ENCODE results near the gene FAAP20.

FAAP20 gene

DNA sequence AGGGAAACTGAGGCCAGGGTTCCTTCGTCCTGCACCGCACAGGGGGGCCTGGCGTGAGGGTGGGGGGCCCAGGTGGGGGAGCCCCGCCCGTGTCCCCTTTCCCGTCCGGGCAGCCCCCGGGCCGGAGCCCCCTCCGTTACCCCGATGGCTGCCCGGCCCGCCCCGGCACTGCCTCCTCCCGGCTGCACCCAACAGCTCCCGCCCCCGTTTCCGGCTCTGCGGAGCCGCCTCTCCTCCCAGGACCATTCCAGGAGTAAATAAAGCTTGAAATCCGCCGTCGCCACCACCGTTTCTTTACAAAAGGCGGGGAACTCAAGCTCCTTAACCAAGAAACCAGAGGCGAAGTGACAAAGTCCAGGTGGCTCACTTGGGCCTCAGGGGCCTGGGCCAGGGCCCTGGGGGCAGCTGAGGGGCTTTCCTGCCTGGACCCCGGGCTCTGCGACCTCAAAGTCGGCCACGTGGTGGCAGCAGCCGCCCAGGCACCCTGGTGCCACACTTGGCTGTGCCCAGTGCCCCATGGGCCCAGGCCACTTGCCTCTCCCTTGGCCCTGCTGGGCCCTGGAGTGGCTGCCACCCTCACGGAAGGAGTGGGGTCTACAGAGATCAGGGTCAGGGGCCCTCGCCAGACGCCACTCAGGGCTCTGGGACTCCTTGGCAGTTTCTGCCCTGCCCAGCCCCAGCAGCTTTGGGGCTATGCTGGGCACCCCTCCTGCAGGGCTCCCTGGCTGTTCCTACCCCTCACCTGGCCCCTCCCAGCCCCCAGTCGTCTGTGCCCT, 514 bp upstream of the FAAP20 start:
- peak; percentile 82 to 86 for DNase-seq (ENCODE audit: low read depth in 2 of 2)

DNA sequence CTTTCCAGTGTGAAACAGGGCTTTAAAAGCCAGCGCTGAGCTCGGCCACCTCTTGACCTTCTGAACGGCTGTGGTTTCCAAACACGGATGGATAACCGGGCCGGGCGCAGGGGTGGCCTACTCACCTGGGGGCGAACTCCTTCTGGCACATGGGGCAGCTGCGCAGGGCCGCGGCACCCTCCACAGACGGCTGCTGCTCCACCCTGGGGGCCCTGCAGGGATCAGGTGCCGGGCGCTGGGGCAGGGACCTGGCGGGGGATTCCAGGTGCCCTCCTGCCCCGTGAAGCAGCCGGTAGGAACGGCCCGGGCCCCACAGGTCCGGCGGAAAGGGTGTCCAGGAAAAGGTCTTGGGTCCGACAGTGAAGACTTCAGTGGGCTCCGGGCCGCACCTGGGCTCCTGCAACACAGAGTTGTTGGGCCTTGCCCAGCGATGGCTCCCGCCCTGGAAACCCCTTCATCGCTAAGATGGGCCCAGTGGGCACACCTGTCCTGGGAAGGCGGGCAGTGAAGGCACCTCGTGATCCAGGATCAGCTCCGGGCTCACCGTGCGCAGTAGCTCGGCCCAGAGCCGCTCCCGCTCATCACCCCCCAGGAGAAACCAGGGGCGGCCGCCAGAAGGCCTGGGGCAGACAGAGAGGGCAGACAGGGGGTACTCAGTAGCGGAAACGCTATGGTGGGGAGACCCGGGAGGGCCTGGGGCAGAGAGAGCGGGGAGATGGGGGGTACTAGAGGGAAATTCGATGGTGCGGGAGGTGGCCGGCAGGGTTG, 874 bp downstream of the FAAP20 start:
- no peak for DNase-seq (ENCODE audit: low read depth in 2 of 2)

DNA sequence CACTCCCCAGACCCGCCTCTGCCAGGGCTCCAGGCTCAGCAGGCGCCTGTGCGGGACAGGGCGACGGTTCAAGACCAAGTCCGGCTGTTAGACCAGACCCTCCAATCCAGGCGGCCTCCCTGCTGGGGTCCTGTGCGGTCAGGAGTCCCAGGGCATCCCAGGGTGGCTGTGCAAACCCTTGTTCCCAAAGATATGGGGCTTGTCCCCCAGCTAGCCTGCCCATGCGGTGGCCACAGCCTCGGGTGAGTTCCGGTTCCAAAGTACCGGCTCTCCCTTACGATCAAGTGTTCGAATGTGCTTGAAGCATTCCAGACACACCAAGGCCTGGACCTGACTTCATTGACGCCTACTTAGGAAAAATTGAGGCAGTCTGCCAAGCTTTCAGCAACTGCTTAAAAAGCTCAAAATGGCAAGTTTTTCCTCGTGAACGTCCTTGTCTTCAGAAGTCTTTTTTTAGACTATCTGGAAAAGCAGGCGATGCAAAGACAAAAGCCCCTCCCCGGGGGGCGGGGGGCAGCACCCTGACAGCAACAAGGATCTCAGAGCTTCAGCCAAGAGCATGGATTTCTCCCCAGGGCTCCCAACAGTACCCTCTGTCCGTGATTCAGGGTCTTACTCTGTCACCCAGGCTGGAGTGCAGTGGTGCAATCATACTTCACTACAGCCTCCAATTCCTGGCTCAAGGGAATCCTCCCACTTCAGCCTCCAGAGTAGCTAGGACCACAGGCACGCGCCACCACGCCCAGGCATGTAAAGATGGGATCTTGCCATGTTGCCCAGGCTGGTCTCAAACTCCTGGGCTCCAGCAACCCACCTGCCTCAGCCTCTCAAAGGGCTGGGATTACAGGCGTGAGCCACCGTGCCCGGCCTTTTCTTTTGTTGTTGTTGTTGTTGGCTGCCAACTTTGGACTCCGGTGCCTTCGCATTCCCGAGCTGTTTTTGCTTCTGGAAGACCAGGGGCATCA, 2.3 kb downstream of the FAAP20 start:
- no peak for DNase-seq (ENCODE audit: low read depth in 2 of 2)

DNA sequence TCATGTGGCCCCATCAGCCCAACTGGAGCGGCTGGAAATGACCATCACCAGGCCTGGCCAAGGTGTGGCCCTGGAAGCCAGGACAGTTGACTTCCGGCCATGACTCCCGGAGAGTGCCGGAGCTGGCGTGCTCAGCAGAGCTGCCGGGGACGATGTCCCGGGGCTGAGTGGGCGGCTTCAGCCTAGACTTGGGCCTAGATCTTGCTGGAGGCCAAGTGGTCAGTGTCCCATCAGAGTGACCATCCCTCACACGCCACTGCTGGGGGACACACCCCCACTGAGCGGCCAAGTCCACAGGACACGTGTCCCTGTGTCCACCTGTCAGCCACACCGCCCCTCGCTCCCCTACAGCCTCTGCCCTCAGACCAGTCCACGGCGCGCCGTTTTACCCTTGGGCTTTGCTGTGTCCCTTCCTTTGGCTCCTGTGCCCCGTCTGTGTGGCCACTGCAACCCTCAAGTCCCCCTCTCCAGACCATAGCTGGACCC, 4.0 kb downstream of the FAAP20 start:
- DNase-seq (ENCODE audit: low read depth in 2 of 2): no peak

DNA sequence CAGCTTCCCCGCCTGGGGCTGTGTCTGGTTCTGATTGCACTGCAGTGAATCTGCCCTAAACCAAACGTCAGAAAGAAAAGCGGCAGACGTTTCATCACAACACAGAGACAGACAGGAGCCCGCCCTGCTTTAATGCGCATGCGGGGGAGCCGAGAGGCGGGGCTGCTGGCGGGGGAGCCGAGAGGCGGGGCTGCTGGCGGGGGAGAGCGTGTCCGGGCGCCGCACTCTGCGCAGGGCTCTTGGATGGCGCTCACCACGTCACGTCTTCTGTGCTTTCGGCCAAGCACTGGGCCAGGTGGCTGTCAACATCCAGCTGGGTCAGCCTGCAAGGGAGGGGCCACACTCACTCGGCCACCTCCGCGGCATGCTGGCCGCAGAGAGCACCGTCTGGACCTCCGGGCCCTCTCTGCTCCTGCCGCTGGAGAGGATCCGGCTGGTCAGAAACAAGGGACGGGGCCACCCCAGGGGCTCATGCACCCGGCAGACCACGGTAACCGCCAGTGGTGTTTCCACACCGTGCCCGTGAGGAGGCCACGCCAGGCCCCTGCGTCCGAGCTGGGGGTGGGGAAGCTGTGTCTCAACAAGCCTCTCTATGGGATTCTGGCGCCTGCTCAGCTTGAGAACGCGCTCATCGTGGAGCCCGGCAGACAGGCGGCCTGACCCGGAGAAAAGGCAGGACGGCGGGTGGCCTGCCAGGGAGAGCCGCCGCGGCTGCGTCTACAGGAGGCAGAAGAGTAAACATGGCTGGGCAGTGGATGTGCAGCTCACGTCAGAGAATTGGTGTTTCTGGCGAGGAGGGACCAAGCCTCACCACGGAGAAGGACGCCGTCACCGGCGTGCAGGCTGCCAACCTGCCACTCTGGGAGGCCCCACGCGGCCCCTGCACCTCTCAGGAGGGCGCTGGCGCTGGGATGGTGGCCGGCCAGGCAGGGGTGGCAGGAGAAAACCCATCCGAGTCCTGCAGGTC, 4.8 kb downstream of the FAAP20 start:
- DNase-seq (ENCODE audit: low read depth in 2 of 2): peak; percentile 83 to 87

DNA sequence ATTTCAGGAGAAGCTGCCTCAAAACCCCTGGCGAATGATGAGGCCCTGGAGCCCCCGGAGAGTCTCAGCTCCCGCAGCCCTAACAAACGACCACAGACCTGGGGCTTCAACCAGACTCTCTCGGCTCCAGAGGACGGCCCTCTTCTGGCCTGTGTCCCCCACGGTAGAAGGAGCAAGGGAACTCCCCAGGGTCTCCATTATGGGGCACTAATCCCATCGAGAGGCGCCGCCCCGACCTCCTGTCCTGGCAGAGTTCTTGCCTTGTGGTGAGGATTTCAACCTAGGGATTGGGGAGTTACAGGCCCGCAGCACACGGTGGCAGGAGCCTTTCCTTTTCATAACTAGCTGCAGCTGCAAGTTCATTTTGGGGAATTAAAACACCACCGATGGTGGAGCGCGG, 6.2 kb downstream of the FAAP20 start:
- no peak for DNase-seq (ENCODE audit: low read depth in 2 of 2)

DNA sequence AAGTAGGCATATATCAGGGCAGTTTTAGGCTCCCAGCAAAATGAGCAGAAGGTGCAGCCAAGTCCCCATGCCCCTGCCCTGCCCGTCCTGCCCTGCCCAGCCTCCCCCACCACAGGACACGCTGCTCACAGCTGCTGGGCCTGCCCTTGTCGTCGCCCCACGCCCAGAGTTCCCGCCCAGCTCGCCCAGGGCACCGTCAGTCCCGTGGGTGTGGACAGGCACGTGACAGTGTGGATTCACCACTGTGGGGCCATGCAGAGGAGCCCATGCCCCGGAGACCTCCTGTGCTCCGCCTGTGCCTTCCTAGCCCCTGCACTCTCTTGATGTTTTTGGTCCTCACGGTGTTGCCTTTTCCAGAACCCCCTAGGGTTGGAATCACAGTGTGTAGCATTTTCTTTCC, 7.0 kb downstream of the FAAP20 start:
- no peak for DNase-seq (ENCODE audit: low read depth in 2 of 2)

DNA sequence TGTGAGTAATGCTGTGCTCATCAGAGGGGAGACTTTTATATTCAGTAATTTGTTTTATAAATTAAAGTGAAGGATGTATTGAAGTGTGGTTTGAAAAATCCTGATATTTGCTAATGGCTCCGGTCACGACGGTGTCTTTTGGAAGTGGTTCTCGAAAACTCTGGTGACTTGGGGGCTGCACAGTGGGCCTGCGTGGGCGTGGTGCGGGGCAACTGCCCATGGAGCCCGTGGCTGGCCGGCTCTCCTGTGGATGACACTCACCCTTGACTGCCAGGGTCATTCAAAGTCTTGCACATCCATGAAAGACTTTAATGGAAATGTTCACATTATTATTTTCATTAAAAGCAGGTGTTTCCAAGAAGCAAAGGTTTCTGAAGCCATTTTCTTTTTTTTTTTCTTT, 7.7 kb downstream of the FAAP20 start:
- no peak for DNase-seq (ENCODE audit: low read depth in 2 of 2)

DNA sequence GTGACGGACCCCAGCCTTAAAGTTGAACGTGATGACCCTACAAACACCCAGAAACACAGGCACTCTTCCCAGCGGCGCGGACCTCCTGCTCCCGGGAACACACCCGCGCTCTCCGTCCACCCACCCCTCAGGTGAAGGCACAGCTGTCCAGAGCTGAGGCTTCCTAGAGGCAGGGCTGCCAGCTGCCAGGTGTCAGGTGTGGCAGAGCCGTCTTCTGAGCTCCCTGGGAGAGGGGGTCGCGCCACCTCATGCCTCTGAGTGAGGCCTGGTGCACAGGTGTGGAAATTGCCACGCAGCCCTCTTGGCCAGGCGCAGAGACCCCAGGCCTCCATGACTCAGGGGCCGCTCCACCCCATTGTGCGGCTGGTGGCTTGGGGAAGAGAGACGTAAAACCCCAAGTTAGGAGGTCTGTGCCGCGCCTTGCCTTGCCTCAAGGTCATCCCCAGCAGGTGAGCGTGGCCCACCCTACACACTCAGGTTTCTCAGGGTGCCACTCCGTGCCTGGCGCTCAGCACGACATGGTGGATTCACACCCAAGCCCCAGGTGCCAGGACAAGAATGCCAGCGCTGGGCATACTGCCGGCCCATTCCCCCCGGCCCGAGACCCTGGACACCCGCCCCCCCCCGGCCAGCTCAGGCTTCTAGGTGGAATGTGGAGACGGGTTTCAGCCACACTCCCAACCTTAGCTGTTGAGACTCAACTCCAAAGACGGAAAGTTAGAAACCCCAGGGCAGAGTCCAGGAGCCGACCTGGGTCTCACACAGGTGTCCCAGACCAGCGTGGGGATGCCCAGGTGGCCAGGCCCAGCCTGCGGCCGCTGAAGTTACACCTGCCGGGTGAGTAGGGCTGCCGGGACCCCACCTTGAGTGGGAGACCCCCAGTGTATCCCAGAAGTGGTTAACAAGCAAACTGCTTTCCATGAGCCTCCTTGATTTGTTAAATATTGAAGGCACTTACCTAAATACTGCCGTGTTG, 8.4 kb downstream of the FAAP20 start:
- DNase-seq (ENCODE audit: low read depth in 2 of 2): no peak

DNA sequence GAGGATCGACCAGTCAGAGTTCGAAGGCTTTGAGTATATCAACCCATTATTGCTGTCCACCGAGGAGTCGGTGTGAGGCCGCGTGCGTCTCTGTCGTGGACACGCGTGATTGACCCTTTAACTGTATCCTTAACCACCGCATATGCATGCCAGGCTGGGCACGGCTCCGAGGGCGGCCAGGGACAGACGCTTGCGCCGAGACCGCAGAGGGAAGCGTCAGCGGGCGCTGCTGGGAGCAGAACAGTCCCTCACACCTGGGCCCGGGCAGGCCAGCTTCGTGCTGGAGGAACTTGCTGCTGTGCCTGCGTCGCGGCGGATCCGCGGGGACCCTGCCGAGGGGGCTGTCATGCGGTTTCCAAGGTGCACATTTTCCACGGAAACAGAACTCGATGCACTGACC, 9.6 kb downstream of the FAAP20 start:
- no peak for DNase-seq (ENCODE audit: low read depth in 2 of 2)

DNA sequence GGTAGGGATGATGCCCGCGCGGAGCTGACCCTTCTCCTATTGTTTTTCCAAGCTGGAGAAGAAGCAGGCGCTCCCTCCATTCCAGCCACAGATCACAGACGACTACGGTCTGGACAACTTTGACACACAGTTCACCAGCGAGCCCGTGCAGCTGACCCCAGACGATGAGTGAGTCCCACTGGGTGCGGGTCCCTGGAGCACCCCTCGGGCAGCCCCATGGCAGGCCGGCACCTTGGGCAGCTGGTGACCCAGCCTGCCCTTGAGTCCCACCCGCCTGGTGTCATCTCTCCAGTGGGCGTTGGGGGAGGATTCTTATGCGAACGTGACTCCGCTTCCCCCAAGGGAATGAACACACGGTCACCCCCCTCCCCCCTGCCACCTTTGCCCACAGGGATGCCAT, 10.0 kb downstream of the FAAP20 start:
- no peak for DNase-seq (ENCODE audit: low read depth in 2 of 2)

DNA sequence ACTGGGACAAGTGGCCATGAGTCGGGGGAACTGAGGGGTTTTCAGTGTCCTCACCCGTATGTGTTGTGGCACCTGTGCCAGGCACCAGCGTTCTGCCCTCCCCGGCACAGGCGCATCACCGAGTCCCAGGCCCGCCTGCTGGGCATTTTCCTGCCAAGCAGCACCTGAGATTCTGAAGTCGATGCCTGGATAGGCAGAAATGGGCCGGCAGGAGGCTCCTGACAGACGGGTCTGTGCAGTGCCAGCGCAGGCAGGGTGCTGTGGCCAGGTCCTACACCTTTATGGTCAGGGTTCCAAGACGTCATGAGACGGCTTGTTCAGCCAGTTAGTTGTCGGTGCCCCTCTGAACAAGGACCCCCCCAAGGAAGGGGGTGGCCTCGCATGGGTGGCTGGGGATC, 10.6 kb downstream of the FAAP20 start:
- no peak for DNase-seq (ENCODE audit: low read depth in 2 of 2)

DNA sequence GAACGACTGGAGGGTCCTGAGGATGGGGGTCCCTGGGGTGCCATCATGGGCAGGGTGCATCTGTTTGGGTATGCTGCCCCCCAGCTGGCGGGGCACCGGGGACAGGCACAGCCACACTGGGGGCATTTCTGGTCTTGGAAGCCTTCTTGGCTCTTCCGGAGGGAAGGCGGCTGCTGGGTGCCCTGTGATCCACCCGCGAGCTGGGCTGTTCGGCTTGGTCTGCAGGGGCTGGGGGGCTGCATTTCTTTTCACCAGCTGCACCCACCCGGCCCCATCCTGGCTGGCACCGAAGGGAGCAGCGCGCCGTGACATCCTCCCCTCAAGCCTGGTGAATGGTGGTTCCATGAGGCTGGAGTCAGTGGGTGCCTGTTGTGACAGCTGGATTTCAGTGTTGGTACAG, 12.2 kb downstream of the FAAP20 start:
- DNase-seq (ENCODE audit: low read depth in 2 of 2): no peak

DNA sequence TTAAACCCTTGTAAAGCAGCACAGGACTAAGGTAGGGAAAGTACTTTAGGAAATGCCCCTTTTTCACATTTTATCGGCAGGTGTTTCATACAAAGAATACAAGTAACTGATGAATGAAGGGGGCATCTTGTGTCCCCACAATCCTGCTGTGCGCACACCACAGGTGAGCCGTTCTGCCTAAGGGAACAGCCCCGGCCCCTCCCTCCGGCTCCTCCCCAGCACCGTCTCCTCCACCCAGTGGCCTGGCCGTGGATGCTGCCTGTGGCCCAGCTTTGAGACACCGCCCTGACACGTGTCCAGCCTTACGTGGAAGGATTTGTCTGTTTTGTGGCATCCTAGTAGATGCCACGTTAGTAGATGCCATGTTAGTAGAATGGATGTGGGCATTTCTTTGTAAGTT, 12.8 kb downstream of the FAAP20 start:
- no peak for DNase-seq (ENCODE audit: low read depth in 2 of 2)

DNA sequence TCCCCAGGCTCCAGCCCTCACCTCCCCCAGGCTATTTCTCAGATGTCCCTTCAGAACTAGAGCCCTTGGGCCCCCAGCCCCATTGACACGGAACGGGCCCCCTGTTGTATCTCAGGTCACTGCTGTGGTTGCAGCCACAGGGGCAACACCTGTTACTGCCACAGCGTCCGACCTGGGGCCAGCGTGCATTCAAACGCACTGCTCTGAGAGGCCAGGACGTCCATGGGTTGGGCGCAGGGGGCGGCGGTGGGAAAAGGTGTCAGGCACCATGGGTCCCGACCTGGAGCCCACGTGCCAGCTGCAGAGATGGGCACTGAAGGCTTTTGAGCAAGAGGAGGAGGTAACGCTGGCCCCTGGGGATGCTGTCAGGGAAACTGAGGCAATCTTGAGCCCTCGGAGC, 13.3 kb downstream of the FAAP20 start:
- no peak for DNase-seq (ENCODE audit: low read depth in 2 of 2)

DNA sequence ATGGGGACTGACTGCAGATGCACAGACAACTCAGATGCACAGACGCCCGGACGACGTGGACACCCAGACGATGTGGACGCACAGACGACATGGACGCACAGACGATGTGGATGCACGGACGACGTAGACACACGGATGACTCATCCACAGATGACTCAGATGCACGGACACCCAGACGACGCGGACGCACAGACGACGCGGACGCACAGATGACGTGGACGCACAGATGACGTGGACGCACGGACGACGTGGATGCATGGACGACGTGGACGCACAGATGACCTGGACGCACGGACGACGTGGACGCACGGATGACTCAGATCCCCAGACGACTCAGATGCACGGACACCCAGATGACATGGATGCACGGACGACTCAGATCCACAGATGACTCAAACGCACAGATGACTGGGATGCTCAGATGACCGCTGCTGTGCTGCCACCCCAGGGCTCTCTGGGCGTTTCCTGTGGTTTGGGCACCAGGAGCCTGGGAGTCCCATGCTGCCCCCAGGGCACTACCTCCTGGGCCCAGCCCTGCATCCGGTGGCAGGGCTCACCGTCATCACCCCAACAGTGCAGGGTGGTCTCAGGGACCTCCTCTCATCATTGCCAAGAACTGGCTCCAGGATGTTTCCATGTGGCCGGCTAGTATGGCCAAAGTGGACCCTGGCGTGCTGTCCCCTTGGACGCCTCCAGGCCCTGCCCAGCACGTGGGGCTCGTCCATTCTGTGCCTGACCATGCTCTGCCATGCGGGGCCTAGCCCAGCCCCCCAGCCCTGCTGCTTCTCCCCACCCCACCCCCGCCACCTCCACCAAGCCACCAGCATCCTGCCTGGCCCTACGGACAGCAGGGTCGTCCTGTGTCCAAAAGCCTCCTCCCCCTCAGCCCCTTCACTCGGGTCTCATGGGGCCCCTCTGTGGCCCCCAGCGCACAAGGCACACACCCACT, 14.0 kb downstream of the FAAP20 start:
- DNase-seq (ENCODE audit: low read depth in 2 of 2): no peak

DNA sequence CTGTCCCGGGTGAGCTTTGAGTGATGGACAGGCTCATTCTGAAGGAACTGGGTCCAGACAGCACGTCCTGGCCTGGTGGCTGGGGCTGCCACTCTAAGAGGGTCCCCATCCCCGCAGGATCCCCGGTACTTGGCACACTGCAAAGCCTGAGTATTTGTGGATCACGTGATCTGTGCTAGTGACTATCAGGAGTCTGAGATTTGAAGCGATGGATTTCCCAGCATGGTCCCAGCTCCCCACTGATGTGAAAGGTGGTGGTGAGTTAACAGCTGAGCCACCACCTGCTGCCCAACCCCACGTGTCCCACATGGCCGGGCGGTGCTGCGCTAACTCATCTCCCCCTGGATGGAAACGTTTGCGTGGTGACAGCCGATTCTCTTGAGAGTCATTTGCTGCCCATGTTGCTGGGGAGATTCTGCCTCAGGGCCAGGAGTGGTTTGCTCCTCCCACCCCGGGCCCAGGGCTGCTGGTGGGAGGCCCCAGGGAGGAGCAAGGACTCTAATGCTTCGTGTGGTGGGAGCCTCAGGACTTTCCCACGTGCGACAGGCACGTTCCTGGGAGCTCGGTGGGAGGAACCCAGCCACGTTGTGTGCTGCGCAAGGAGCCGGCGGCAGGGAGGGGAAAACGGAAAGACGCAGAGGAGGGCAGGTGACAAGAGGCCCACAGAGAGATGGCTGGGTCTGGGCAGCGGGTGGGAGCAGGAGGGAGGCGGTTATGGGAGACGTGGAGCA, 15.1 kb downstream of the FAAP20 start:
- DNase-seq (ENCODE audit: low read depth in 2 of 2): no peak

DNA sequence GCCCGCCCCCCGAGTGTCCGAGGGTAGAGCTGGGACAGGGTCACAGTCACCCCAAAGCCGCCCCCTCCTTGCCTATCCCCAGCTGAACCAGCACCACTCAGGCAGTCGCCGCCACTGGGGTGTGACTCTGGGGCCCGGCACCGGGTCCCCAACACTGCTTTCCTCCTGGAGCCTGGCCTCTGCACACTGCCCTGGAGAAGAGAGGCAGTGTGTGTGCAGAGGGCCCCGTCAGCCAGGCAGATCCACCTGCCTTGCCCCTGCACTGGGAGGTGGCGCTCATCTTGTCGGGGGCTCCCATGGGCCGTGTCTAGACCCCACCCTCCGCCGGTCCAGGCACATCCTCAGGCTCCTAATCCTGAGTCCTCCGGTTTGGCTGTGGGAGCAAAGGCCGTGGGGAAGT, 15.7 kb downstream of the FAAP20 start:
- DNase-seq (ENCODE audit: low read depth in 2 of 2): no peak
